ENCODE data around the gene ZSCAN29. TPM values are rescaled to one million over a fixed set of nuclear protein-coding genes. Genes with fewer than 3 reads are reported as not detected.

The ZSCAN29 gene
- total and polyA plus RNA-seq, 2 experiments from 2014 or later, result 15.3 to 40.5 TPM

DNA sequence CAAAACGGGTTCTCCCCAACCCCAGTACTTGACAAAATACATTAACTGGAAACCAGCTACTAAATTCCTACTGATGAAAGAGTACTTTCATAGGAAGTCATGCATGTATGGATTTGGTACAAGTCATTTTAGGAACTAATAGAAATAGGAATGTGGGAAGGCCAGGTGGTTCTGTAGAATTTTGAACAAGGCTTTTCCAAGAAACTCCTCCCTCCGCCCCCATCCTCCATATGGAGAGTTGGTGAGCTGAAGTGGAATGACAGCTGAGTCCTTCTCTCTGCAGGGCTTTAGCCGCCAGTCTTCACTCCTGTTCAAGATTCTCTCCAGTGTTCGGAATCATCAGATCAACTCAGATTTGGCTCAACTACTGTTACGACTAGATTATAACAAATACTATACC is 33.3 kb upstream of the ZSCAN29 start:
- H3K27ac ChIP-seq (ENCODE audit: low read depth), result no peak overlapping the region
- Mint-ChIP-seq H3K4me1 (no peaks in the 10 kb centered on the region), H3K9me3 (no peaks in the 10 kb centered on the region), H3K4me3 (no peak overlapping the region), H3K27ac (no peak overlapping the region), H3K27me3 (ENCODE audit: insufficient read depth, low read depth, poor library complexity) (peaks cover 2% of the 10 kb centered on the region), H3K36me3 (ENCODE audit: low read depth) (peaks cover 88% of the 10 kb centered on the region)
- peaks cover 53% of the 10 kb centered on the region for H3K36me3 ChIP-seq (ENCODE audit: insufficient read depth)
- TF ChIP-seq, protein P1, sequence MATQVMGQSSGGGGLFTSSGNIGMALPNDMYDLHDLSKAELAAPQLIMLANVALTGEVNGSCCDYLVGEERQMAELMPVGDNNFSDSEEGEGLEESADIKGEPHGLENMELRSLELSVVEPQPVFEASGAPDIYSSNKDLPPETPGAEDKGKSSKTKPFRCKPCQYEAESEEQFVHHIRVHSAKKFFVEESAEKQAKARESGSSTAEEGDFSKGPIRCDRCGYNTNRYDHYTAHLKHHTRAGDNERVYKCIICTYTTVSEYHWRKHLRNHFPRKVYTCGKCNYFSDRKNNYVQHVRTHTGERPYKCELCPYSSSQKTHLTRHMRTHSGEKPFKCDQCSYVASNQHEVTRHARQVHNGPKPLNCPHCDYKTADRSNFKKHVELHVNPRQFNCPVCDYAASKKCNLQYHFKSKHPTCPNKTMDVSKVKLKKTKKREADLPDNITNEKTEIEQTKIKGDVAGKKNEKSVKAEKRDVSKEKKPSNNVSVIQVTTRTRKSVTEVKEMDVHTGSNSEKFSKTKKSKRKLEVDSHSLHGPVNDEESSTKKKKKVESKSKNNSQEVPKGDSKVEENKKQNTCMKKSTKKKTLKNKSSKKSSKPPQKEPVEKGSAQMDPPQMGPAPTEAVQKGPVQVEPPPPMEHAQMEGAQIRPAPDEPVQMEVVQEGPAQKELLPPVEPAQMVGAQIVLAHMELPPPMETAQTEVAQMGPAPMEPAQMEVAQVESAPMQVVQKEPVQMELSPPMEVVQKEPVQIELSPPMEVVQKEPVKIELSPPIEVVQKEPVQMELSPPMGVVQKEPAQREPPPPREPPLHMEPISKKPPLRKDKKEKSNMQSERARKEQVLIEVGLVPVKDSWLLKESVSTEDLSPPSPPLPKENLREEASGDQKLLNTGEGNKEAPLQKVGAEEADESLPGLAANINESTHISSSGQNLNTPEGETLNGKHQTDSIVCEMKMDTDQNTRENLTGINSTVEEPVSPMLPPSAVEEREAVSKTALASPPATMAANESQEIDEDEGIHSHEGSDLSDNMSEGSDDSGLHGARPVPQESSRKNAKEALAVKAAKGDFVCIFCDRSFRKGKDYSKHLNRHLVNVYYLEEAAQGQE (IDR thresholded peaks at IDR 0.05; ENCODE audit: unreplicated experiment), result no peak
- TF ChIP-seq POLR2AphosphoS5 (IDR thresholded peaks at IDR 0.05; ENCODE audit: low read depth), result no peak
- no peak for TF ChIP-seq STAT1 (IDR thresholded peaks at IDR 0.05; ENCODE audit: unreplicated experiment)
- TF ChIP-seq NANOG (IDR thresholded peaks at IDR 0.05; ENCODE audit: borderline replicate concordance), result no peak
- no peak for TF ChIP-seq ZNF114 (CRISPR knock-in tag; IDR thresholded peaks at IDR 0.05)
- no peak for TF ChIP-seq JUNB (IDR thresholded peaks at IDR 0.05; ENCODE audit: unreplicated experiment)
- no peak for TF ChIP-seq CREB1 (CRISPR knock-in tag; IDR thresholded peaks at IDR 0.05; ENCODE audit: low read depth)
- TF ChIP-seq EZH2phosphoT487 (IDR thresholded peaks at IDR 0.05; ENCODE audit: unreplicated experiment), result no peak
- TF ChIP-seq, protein P2, sequence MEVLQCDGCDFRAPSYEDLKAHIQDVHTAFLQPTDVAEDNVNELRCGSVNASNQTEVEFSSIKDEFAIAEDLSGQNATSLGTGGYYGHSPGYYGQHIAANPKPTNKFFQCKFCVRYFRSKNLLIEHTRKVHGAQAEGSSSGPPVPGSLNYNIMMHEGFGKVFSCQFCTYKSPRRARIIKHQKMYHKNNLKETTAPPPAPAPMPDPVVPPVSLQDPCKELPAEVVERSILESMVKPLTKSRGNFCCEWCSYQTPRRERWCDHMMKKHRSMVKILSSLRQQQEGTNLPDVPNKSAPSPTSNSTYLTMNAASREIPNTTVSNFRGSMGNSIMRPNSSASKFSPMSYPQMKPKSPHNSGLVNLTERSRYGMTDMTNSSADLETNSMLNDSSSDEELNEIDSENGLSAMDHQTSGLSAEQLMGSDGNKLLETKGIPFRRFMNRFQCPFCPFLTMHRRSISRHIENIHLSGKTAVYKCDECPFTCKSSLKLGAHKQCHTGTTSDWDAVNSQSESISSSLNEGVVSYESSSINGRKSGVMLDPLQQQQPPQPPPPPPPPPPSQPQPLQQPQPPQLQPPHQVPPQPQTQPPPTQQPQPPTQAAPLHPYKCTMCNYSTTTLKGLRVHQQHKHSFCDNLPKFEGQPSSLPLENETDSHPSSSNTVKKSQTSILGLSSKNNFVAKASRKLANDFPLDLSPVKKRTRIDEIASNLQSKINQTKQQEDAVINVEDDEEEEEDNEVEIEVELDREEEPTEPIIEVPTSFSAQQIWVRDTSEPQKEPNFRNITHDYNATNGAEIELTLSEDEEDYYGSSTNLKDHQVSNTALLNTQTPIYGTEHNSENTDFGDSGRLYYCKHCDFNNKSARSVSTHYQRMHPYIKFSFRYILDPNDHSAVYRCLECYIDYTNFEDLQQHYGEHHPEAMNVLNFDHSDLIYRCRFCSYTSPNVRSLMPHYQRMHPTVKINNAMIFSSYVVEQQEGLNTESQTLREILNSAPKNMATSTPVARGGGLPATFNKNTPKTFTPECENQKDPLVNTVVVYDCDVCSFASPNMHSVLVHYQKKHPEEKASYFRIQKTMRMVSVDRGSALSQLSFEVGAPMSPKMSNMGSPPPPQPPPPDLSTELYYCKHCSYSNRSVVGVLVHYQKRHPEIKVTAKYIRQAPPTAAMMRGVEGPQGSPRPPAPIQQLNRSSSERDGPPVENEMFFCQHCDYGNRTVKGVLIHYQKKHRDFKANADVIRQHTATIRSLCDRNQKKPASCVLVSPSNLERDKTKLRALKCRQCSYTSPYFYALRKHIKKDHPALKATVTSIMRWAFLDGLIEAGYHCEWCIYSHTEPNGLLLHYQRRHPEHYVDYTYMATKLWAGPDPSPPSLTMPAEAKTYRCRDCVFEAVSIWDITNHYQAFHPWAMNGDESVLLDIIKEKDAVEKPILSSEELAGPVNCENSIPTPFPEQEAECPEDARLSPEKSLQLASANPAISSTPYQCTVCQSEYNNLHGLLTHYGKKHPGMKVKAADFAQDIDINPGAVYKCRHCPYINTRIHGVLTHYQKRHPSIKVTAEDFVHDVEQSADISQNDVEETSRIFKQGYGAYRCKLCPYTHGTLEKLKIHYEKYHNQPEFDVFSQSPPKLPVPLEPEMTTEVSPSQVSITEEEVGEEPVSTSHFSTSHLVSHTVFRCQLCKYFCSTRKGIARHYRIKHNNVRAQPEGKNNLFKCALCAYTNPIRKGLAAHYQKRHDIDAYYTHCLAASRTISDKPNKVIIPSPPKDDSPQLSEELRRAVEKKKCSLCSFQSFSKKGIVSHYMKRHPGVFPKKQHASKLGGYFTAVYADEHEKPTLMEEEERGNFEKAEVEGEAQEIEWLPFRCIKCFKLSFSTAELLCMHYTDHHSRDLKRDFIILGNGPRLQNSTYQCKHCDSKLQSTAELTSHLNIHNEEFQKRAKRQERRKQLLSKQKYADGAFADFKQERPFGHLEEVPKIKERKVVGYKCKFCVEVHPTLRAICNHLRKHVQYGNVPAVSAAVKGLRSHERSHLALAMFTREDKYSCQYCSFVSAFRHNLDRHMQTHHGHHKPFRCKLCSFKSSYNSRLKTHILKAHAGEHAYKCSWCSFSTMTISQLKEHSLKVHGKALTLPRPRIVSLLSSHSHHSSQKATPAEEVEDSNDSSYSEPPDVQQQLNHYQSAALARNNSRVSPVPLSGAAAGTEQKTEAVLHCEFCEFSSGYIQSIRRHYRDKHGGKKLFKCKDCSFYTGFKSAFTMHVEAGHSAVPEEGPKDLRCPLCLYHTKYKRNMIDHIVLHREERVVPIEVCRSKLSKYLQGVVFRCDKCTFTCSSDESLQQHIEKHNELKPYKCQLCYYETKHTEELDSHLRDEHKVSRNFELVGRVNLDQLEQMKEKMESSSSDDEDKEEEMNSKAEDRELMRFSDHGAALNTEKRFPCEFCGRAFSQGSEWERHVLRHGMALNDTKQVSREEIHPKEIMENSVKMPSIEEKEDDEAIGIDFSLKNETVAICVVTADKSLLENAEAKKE (CRISPR knock-in tag; IDR thresholded peaks at IDR 0.05), result no peak
- TF ChIP-seq EZH2 (IDR thresholded peaks at IDR 0.05; ENCODE audit: low read depth, unreplicated experiment), result no peak
- TF ChIP-seq ZNF331 (CRISPR knock-in tag; IDR thresholded peaks at IDR 0.05; ENCODE audit: low read depth), result no peak
- TF ChIP-seq, protein P3, sequence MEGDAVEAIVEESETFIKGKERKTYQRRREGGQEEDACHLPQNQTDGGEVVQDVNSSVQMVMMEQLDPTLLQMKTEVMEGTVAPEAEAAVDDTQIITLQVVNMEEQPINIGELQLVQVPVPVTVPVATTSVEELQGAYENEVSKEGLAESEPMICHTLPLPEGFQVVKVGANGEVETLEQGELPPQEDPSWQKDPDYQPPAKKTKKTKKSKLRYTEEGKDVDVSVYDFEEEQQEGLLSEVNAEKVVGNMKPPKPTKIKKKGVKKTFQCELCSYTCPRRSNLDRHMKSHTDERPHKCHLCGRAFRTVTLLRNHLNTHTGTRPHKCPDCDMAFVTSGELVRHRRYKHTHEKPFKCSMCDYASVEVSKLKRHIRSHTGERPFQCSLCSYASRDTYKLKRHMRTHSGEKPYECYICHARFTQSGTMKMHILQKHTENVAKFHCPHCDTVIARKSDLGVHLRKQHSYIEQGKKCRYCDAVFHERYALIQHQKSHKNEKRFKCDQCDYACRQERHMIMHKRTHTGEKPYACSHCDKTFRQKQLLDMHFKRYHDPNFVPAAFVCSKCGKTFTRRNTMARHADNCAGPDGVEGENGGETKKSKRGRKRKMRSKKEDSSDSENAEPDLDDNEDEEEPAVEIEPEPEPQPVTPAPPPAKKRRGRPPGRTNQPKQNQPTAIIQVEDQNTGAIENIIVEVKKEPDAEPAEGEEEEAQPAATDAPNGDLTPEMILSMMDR (conservative IDR thresholded peaks at IDR 0.05; ENCODE audit: low read depth in 2 of 2), result no peak
- TF ChIP-seq, protein P4, sequence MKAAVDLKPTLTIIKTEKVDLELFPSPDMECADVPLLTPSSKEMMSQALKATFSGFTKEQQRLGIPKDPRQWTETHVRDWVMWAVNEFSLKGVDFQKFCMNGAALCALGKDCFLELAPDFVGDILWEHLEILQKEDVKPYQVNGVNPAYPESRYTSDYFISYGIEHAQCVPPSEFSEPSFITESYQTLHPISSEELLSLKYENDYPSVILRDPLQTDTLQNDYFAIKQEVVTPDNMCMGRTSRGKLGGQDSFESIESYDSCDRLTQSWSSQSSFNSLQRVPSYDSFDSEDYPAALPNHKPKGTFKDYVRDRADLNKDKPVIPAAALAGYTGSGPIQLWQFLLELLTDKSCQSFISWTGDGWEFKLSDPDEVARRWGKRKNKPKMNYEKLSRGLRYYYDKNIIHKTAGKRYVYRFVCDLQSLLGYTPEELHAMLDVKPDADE (IDR thresholded peaks at IDR 0.05), result no peak
- H3K9me2 ChIP-seq (ENCODE audit: insufficient read depth), result no peaks in the 10 kb centered on the region
- no peak for DNase-seq (ENCODE audit: low spot score)
- no peaks in the 10 kb centered on the region for H3K4me1 ChIP-seq (ENCODE audit: insufficient read depth)
- H3F3A ChIP-seq (replicated peaks; ENCODE audit: low read depth), result peaks cover 21% of the 10 kb centered on the region
- H3K4me2 ChIP-seq, result no peak overlapping the region
- no peak overlapping the region for H2AFZ ChIP-seq
- no peaks in the 10 kb centered on the region for H3K27me3 ChIP-seq (ENCODE audit: insufficient read depth)
- no peak overlapping the region for H3K4me3 ChIP-seq
- peaks cover 26% of the 10 kb centered on the region for H4K20me1 ChIP-seq (replicated peaks; ENCODE audit: insufficient read depth)
- ATAC-seq, result no peak
- H3K79me2 ChIP-seq (replicated peaks; ENCODE audit: insufficient read depth), result no peaks in the 10 kb centered on the region

All from GM23338 (cell line).